ENCODE measurements around the gene KRTAP22-1.

The KRTAP22-1 gene

GRCh38 chr21:30625449-30626165 is 24.7 kb downstream of the KRTAP22-1 start:
- DNase-seq (ENCODE audit: low read depth in 2 of 2): no peak

- DNase-seq (ENCODE audit: low read depth in 2 of 2): no peak
Observed at GRCh38 chr21:30628109-30628508, 27.2 kb downstream of the KRTAP22-1 start.

DNA sequence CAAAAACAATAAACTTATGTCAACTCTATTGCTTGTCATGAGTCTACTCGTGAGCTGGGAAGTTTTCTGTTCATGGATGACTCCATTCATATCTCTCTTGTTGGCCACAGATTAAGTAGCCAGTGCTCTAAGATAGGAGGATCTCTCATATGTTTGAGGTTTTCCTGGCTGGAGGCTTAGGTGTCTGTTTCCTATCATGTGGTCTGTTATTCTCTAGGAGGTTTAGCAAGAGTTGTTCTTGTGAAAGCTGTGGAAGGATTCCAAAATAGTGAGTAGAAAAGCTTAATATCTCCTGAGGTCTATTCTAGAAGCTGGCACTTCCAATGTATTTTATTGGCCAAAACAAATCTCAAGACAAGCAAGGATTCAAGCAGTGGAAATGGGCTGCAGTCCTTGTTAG is 28.3 kb downstream of the KRTAP22-1 start:
- no peak for DNase-seq (ENCODE audit: low read depth in 2 of 2)

DNA sequence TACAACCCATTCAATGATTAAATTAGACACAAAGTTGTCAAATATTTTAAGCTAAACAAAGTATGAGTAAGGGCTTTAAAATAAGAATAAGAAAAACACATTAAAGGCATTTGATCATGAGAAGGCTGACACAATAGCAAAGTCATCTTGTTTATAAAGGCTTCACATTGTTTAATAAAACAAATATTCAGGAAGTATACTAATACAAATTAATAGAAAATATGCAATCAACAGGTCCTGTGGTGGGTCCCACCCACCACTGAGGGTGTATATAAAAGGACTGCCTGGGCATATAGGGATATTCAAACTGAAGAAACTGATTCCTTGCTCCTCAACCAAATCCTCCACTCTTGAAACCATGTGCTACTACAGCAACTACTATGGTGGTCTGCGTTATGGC is 34.0 kb downstream of the KRTAP22-1 start, which contains the start of gene KRTAP20-2:
Gene KRTAP20-2, plus strand, starts transcription at position 301 of the 400 bp plus-strand sequence. Its CDS starts 58 bp downstream, at position 359.
- no peak for DNase-seq (ENCODE audit: low read depth in 2 of 2)

- no peak for DNase-seq (ENCODE audit: low read depth in 2 of 2)
Observed at GRCh38 chr21:30638686-30639085, 37.8 kb downstream of the KRTAP22-1 start.

- DNase-seq (ENCODE audit: low read depth in 2 of 2): no peak
Observed at GRCh38 chr21:30642564-30642963, 41.7 kb downstream of the KRTAP22-1 start, which contains the start of gene KRTAP20-3. TSS of gene KRTAP20-3 (plus strand) at chr21:30642864.

- no peak for DNase-seq (ENCODE audit: low read depth in 2 of 2)
Observed at GRCh38 chr21:30646904-30647414, 46.1 kb downstream of the KRTAP22-1 start.
